Rectal smooth muscle tissue (tissue), 1 donor: ENCODE results near the gene DDX6.
"Not testable (repeated sequence)": the region's sequence is repeated elsewhere in the genome, so short reads cannot be mapped to it uniquely, and the experiment has no call there.

Experiments used
- H3K27ac ChIP-seq: one replicate; pipeline ENCODE4 v1.7.0; 2013; ENCODE audit warnings: low read depth, low read length, inconsistent platforms
- H3K27me3 ChIP-seq: one replicate; pipeline ENCODE4 v1.7.0; 2013; ENCODE audit warnings: low read length; ENCODE audit not compliant: control insufficient read depth, insufficient read depth
- H3K36me3 ChIP-seq: one replicate; pipeline ENCODE4 v1.7.0; 2013; ENCODE audit warnings: low read length; ENCODE audit not compliant: control insufficient read depth, insufficient read depth
- H3K4me1 ChIP-seq: one replicate; pipeline ENCODE4 v1.7.0; 2013; ENCODE audit warnings: low read length; ENCODE audit not compliant: control insufficient read depth, insufficient read depth
- H3K4me3 ChIP-seq: one replicate; pipeline ENCODE4 v1.7.0; 2013; ENCODE audit warnings: low read length
- H3K9ac ChIP-seq: one replicate; pipeline ENCODE4 v1.7.0; 2013; ENCODE audit warnings: low read length

The DDX6 gene

GRCh38 chr11:118721478-118722015 is 69.4 kb downstream of the DDX6 start:
- not testable (repeated sequence) for H3K4me1 ChIP-seq, H3K4me3 ChIP-seq, H3K27me3 ChIP-seq

GRCh38 chr11:118720740-118721139 is 70.2 kb downstream of the DDX6 start:
- not testable (repeated sequence) for H3K4me1 ChIP-seq, H3K36me3 ChIP-seq, H3K4me3 ChIP-seq, H3K27me3 ChIP-seq, H3K9ac ChIP-seq, H3K27ac ChIP-seq

More at GRCh38 chr11:118721478-118722015, 69.4 kb downstream of the DDX6 start:
- H3K36me3 ChIP-seq, H3K9ac ChIP-seq, H3K27ac ChIP-seq: not testable (repeated sequence)

- not testable (repeated sequence) for H3K9ac ChIP-seq, H3K27me3 ChIP-seq, H3K27ac ChIP-seq, H3K4me1 ChIP-seq, H3K4me3 ChIP-seq, H3K36me3 ChIP-seq
These were observed 70.9 kb downstream of the DDX6 start for GRCh38 chr11:118720078-118720477.

GRCh38 chr11:118718562-118718961 is 72.4 kb downstream of the DDX6 start:
- H3K9ac ChIP-seq, result not testable (repeated sequence)

GRCh38 chr11:118717733-118718132 is 73.2 kb downstream of the DDX6 start:
- H3K4me1 ChIP-seq, H3K9ac ChIP-seq, H3K36me3 ChIP-seq, H3K27ac ChIP-seq, H3K4me3 ChIP-seq, H3K27me3 ChIP-seq: not testable (repeated sequence)

More at GRCh38 chr11:118718562-118718961, 72.4 kb downstream of the DDX6 start:
- not testable (repeated sequence) for H3K27ac ChIP-seq, H3K36me3 ChIP-seq, H3K4me3 ChIP-seq, H3K4me1 ChIP-seq, H3K27me3 ChIP-seq

GRCh38 chr11:118717221-118717620 is 73.7 kb downstream of the DDX6 start:
- not testable (repeated sequence) for H3K27me3 ChIP-seq, H3K36me3 ChIP-seq, H3K27ac ChIP-seq, H3K4me3 ChIP-seq, H3K9ac ChIP-seq, H3K4me1 ChIP-seq

GRCh38 chr11:118715837-118716260 is 75.1 kb downstream of the DDX6 start:
- no peaks in the 10 kb centered on the region for H3K4me1 ChIP-seq
- no peak overlapping the region for H3K27ac ChIP-seq
- no peaks in the 10 kb centered on the region for H3K36me3 ChIP-seq
- no peak overlapping the region for H3K4me3 ChIP-seq
- H3K27me3 ChIP-seq, result no peaks in the 10 kb centered on the region
- no peak overlapping the region for H3K9ac ChIP-seq

- no peaks in the 10 kb centered on the region for H3K27me3 ChIP-seq
These were observed 75.6 kb downstream of the DDX6 start for GRCh38 chr11:118715245-118715831.

GRCh38 chr11:118714816-118715215 is 76.1 kb downstream of the DDX6 start:
- Histone ChIP-seq H3K27ac (no peak overlapping the region), H3K36me3 (no peaks in the 10 kb centered on the region), H3K9ac (no peak overlapping the region), H3K27me3 (no peaks in the 10 kb centered on the region), H3K4me3 (no peak overlapping the region), H3K4me1 (no peaks in the 10 kb centered on the region)

More at GRCh38 chr11:118715245-118715831, 75.6 kb downstream of the DDX6 start:
- H3K27ac ChIP-seq, result no peak overlapping the region
- no peak overlapping the region for H3K4me3 ChIP-seq
- no peaks in the 10 kb centered on the region for H3K36me3 ChIP-seq
- no peak overlapping the region for H3K9ac ChIP-seq
- H3K4me1 ChIP-seq, result no peaks in the 10 kb centered on the region

GRCh38 chr11:118714416-118714815 is 76.5 kb downstream of the DDX6 start:
- not testable (repeated sequence) for H3K27ac ChIP-seq, H3K4me3 ChIP-seq, H3K9ac ChIP-seq, H3K27me3 ChIP-seq, H3K36me3 ChIP-seq, H3K4me1 ChIP-seq

GRCh38 chr11:118708296-118708695 is 82.7 kb downstream of the DDX6 start:
- no peak overlapping the region for H3K9ac ChIP-seq
- H3K36me3 ChIP-seq, result no peaks in the 10 kb centered on the region
- H3K27ac ChIP-seq, result no peak overlapping the region
- H3K4me1 ChIP-seq, result no peaks in the 10 kb centered on the region
- H3K4me3 ChIP-seq, result no peak overlapping the region
- H3K27me3 ChIP-seq, result no peaks in the 10 kb centered on the region

GRCh38 chr11:118706546-118706825 is 84.5 kb downstream of the DDX6 start:
- H3K9ac ChIP-seq, result no peak overlapping the region
- H3K27ac ChIP-seq, result no peak overlapping the region

GRCh38 chr11:118705791-118706545 is 85.0 kb downstream of the DDX6 start:
- Histone ChIP-seq H3K9ac (no peak overlapping the region), H3K27me3 (no peaks in the 10 kb centered on the region), H3K36me3 (no peaks in the 10 kb centered on the region), H3K27ac (no peak overlapping the region), H3K4me1 (no peaks in the 10 kb centered on the region), H3K4me3 (no peak overlapping the region)

More at GRCh38 chr11:118706546-118706825, 84.5 kb downstream of the DDX6 start:
- Histone ChIP-seq H3K36me3 (no peaks in the 10 kb centered on the region), H3K4me3 (no peak overlapping the region), H3K4me1 (no peaks in the 10 kb centered on the region), H3K27me3 (no peaks in the 10 kb centered on the region)
